BE2C (cell line): ENCODE data around the gene PODXL.

Experiments used
- DNase-seq: peaks from one replicate; pipeline ENCODE4 v3.0.0-alpha.2; 2020
- H3K27me3 ChIP-seq: fragments of 250-450 bp; sonication (Bioruptor Pico); 2 replicates; pipeline ENCODE4 v1.5.1; 2020; ENCODE audit warnings: mild to moderate bottlenecking
- H3K36me3 ChIP-seq: fragments of 250-450 bp; sonication (Bioruptor Pico); 2 replicates; pipeline ENCODE4 v1.5.1; 2020; ENCODE audit warnings: mild to moderate bottlenecking
- H3K4me1 ChIP-seq: fragments of 250-450 bp; sonication (Bioruptor Pico); 2 replicates; pipeline ENCODE4 v1.5.1; 2020
- H3K4me3 ChIP-seq: 2 replicates; pipeline ENCODE4 v1.5.1; 2011; ENCODE audit warnings: low read depth, low read length
- H3K9me3 ChIP-seq: fragments of 250-450 bp; sonication (Bioruptor Pico); 2 replicates; pipeline ENCODE4 v1.5.1; 2020
- CTCF ChIP-seq: IDR thresholded peaks from 2 replicates; pipeline ENCODE4 v1.5.1; 2012; ENCODE audit warnings: mild to moderate bottlenecking, low read depth, low read length

PODXL gene

GRCh38 chr7:131587315-131587923, 31.0 kb upstream of the PODXL start:
- H3K9me3 ChIP-seq: no peaks in the 10 kb centered on the region; the same call in 1 of the 2 replicates
- no peak for TF ChIP-seq CTCF
- no peak for DNase-seq
- peaks cover 16% of the 10 kb centered on the region for H3K27me3 ChIP-seq
- no peaks in the 10 kb centered on the region for H3K4me1 ChIP-seq
- no peak overlapping the region for H3K4me3 ChIP-seq
- no peaks in the 10 kb centered on the region for H3K36me3 ChIP-seq

DNA sequence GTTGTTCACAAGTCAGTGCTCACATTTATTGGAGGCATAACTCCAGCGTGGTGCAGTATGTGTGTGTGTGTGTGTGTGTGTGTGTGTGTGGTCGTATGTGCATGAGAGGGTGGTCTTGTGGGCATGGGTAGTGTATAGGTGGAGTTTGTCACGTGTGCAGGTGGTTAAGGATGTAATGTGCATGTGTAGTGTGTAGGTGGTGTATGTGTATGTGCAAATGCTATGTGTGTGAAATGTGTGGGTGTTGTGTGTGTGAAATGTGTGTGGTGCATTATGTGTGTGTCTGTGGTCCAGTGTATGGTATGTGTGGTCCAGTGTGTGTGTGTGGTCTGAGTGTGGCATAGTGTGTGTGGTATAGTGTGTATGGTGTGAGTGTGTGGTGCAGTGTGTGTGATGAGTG, 30.3 kb upstream of the PODXL start:
- no peak for DNase-seq
- no peak for TF ChIP-seq CTCF
- no peak overlapping the region for H3K4me3 ChIP-seq
- no peaks in the 10 kb centered on the region for H3K36me3 ChIP-seq
- no peaks in the 10 kb centered on the region; the same call in 1 of the 2 replicates for H3K9me3 ChIP-seq
- H3K27me3 ChIP-seq: peaks cover 15% of the 10 kb centered on the region
- no peaks in the 10 kb centered on the region for H3K4me1 ChIP-seq

DNA sequence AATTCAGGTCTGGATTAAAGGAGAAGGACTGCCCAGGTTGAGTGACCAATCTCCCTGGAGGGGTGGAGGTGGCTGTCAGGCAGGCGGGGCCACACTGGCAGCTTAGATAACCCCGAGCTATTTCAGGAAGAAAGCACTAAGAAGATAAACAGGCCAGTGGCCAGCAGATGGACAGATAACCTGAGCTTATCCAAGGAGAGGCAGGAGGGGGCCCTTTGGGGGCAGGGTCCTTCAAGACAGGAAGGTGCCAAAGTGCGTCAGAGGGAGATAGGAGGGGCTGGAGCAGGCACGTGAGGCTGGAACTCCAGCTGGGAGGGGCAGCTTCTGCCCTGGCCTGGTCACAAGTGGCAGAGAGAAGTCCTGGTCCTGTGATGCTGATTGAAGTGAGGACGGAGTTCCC, 29.8 kb upstream of the PODXL start:
- DNase-seq: no peak
- no peaks in the 10 kb centered on the region for H3K36me3 ChIP-seq
- peaks cover 10% of the 10 kb centered on the region for H3K27me3 ChIP-seq
- H3K4me1 ChIP-seq: no peaks in the 10 kb centered on the region
- H3K9me3 ChIP-seq: no peaks in the 10 kb centered on the region; the same call in 1 of the 2 replicates
- no peak for TF ChIP-seq CTCF
- no peak overlapping the region for H3K4me3 ChIP-seq

DNA sequence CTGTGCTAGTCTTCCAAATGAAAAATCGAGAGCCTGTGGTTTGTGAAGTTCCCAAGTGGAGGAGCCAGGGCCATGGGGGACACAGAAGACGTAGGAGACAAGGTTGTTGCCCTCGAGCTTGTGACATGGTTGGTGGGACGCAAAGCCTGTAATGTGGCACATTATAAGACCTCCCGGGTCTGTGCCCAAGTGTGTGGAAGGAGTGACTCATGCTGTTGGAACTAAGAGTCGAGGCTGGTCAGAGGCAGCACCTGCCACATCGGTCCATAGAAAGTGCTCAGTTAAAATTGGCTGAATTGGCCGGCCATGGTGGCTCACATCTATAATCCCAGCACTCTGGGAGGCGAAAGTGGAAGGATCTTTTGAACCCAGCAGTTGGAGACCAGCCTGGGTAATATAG, 27.0 kb upstream of the PODXL start:
- Histone ChIP-seq H3K27me3 (no peaks in the 10 kb centered on the region), H3K9me3 (no peaks in the 10 kb centered on the region; the same call in 1 of the 2 replicates), H3K4me3 (no peak overlapping the region), H3K36me3 (no peaks in the 10 kb centered on the region), H3K4me1 (no peaks in the 10 kb centered on the region)
- DNase-seq: no peak
- TF ChIP-seq CTCF: no peak

- no peak overlapping the region for H3K4me3 ChIP-seq
- H3K36me3 ChIP-seq: no peaks in the 10 kb centered on the region
- no peak; the same call in 1 of the 2 replicates for TF ChIP-seq CTCF
- H3K9me3 ChIP-seq: no peaks in the 10 kb centered on the region
- no peaks in the 10 kb centered on the region for H3K4me1 ChIP-seq
- H3K27me3 ChIP-seq: no peaks in the 10 kb centered on the region
- peak; percentile 22 for DNase-seq
Measured at GRCh38 chr7:131581241-131582051, 25.0 kb upstream of the PODXL start.

DNA sequence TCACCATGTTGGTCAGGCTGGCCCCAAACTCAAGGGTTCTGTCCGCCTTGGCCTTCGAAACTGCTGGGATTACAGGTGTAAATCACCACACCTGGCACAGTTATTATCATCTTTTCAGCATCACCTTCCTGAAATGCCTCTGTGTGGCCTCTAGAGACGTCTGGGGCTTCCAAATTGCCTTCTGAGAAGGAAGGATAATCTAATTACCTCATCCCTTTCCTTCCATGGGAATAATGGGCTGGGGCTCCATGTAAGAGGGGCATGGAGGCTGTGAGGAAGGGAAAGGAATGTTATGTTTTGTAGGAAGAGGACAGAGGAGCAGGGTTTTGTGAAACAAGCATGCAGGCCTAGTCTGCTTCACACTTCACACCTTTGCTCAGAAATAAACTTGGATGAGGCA, 22.2 kb upstream of the PODXL start:
- no peak overlapping the region for H3K4me3 ChIP-seq
- no peaks in the 10 kb centered on the region for H3K27me3 ChIP-seq
- no peaks in the 10 kb centered on the region for H3K4me1 ChIP-seq
- TF ChIP-seq CTCF: no peak
- no peaks in the 10 kb centered on the region for H3K9me3 ChIP-seq
- DNase-seq: no peak
- H3K36me3 ChIP-seq: no peaks in the 10 kb centered on the region
